Measurements from ENCODE around the gene PI4K2A.

The PI4K2A gene

DNA sequence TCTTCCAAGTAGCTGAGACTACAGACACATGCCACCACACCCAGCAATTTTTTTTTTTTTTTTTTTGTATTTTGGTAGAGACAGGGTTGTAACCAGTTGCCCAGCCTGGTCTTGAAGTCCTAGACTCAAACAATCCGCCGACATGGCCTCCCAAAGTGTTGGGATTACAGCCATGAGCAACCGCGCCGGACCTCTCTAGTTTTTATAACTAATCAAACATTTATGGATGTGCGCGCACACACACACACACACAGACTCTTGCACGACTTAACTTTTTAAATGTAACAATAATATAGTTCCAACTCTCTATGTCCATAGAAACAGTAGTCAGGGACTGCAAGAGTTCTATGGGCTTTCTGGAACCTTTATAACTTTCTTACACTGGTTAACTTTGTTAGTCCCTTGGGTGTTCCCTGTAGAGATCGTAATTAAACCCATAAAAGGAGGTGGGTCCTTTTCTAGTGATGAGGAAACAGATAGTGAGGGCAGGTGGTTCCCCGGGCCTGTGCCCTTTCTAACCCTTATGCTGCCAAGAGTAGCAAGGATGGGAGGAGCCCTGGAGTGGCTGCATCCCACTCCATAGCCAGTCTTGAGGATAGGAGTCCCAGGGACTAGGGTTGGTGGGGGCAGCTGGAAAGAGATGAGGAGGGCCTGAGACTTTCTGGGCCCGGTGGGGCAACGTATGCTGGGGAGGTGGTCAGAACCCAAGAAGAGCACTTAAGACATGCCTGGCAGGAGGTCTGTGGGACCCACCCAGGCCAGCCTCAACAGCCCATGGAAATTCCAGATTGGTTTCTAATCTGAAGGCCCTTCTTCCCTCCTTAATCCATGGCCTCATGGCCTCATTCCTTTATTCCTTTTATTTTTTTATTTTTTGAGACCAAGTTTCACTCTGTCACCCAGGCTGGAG lies 81.7 kb downstream of the PI4K2A start:
- H3K4me3 ChIP-seq (ENCODE audit: low read depth, low read length): no peak overlapping the region
- TF ChIP-seq CTCF (IDR thresholded peaks at IDR 0.05; ENCODE audit: insufficient read depth, low read depth, low read length, missing control alignments): no peak
- DNase-seq (ENCODE audit: low read depth): no peak

DNA sequence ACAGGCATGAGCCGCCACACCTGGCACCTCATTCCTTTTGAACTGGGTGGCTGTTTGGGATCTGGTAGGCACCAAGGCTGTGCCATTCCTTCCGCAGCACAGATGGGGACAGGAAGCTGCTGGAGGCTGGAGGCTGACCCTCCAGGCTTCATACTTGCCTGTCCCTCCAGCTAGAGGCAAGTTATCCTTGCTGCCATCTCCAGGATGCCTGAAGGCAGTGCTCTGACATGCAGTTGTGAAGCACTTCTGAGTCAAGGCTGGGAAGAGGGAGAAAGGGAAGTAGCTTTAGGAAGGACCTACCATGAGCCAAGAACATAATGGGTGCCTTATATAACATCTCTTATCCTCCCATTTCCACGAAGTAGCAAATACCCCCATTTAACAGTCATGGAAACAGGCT lies 82.5 kb downstream of the PI4K2A start:
- no peak for DNase-seq (ENCODE audit: low read depth)
- no peak overlapping the region for H3K4me3 ChIP-seq (ENCODE audit: low read depth, low read length)
- TF ChIP-seq CTCF (IDR thresholded peaks at IDR 0.05; ENCODE audit: insufficient read depth, low read depth, low read length, missing control alignments): no peak

- TF ChIP-seq CTCF (IDR thresholded peaks at IDR 0.05; ENCODE audit: insufficient read depth, low read depth, low read length, missing control alignments): no peak
- no peak overlapping the region for H3K4me3 ChIP-seq (ENCODE audit: low read depth, low read length)
- DNase-seq (ENCODE audit: low read depth): no peak
Measured at GRCh38 chr10:97724341-97724941, 84.0 kb downstream of the PI4K2A start.

Measured in GM12865 (cell line).